ENCODE measurements around the gene APRT.

The APRT gene

GRCh38 chr16:88853325-88853941, 41.7 kb upstream of the APRT start:
- H3K4me3 ChIP-seq (replicated peaks; ENCODE audit: insufficient read depth, low read length): no peak overlapping the region
- peak overlapping the region; percentile 31 for H3K27ac ChIP-seq (replicated peaks)
- no peak for TF ChIP-seq POLR2AphosphoS5 (IDR thresholded peaks at IDR 0.05; ENCODE audit: low read depth)
- no peak for TF ChIP-seq SPI1 (IDR thresholded peaks at IDR 0.05; ENCODE audit: borderline replicate concordance, low read depth)
- TF ChIP-seq, protein P1, sequence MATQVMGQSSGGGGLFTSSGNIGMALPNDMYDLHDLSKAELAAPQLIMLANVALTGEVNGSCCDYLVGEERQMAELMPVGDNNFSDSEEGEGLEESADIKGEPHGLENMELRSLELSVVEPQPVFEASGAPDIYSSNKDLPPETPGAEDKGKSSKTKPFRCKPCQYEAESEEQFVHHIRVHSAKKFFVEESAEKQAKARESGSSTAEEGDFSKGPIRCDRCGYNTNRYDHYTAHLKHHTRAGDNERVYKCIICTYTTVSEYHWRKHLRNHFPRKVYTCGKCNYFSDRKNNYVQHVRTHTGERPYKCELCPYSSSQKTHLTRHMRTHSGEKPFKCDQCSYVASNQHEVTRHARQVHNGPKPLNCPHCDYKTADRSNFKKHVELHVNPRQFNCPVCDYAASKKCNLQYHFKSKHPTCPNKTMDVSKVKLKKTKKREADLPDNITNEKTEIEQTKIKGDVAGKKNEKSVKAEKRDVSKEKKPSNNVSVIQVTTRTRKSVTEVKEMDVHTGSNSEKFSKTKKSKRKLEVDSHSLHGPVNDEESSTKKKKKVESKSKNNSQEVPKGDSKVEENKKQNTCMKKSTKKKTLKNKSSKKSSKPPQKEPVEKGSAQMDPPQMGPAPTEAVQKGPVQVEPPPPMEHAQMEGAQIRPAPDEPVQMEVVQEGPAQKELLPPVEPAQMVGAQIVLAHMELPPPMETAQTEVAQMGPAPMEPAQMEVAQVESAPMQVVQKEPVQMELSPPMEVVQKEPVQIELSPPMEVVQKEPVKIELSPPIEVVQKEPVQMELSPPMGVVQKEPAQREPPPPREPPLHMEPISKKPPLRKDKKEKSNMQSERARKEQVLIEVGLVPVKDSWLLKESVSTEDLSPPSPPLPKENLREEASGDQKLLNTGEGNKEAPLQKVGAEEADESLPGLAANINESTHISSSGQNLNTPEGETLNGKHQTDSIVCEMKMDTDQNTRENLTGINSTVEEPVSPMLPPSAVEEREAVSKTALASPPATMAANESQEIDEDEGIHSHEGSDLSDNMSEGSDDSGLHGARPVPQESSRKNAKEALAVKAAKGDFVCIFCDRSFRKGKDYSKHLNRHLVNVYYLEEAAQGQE (IDR thresholded peaks at IDR 0.05; ENCODE audit: insufficient replicate concordance, low read depth): no peak
- no peak for TF ChIP-seq GABPA (IDR thresholded peaks at IDR 0.05; ENCODE audit: low read depth)
- TF ChIP-seq, protein P2, sequence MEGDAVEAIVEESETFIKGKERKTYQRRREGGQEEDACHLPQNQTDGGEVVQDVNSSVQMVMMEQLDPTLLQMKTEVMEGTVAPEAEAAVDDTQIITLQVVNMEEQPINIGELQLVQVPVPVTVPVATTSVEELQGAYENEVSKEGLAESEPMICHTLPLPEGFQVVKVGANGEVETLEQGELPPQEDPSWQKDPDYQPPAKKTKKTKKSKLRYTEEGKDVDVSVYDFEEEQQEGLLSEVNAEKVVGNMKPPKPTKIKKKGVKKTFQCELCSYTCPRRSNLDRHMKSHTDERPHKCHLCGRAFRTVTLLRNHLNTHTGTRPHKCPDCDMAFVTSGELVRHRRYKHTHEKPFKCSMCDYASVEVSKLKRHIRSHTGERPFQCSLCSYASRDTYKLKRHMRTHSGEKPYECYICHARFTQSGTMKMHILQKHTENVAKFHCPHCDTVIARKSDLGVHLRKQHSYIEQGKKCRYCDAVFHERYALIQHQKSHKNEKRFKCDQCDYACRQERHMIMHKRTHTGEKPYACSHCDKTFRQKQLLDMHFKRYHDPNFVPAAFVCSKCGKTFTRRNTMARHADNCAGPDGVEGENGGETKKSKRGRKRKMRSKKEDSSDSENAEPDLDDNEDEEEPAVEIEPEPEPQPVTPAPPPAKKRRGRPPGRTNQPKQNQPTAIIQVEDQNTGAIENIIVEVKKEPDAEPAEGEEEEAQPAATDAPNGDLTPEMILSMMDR (IDR thresholded peaks at IDR 0.05; ENCODE audit: insufficient read depth, low read length): no peak
- no peaks in the 10 kb centered on the region for H3K27me3 ChIP-seq (ENCODE audit: insufficient read depth, poor library complexity, severe bottlenecking)
- peak in 1 of 2 experiments; percentile 25 for DNase-seq (ENCODE audit: low read depth in 1 of 2, low spot score in 1 of 2)

- TF ChIP-seq POLR2AphosphoS5 (IDR thresholded peaks at IDR 0.05; ENCODE audit: low read depth): no peak
- no peak for TF ChIP-seq SPI1 (IDR thresholded peaks at IDR 0.05; ENCODE audit: borderline replicate concordance, low read depth)
- TF ChIP-seq, protein P2 (IDR thresholded peaks at IDR 0.05; ENCODE audit: insufficient read depth, low read length): no peak
- TF ChIP-seq GABPA (IDR thresholded peaks at IDR 0.05; ENCODE audit: low read depth): no peak
- TF ChIP-seq, protein P1 (IDR thresholded peaks at IDR 0.05; ENCODE audit: insufficient replicate concordance, low read depth): no peak
- Histone ChIP-seq H3K27me3 (ENCODE audit: insufficient read depth, poor library complexity, severe bottlenecking) (no peaks in the 10 kb centered on the region), H3K27ac (replicated peaks) (no peak overlapping the region), H3K4me3 (replicated peaks; ENCODE audit: insufficient read depth, low read length) (no peak overlapping the region)
- no peak for DNase-seq (ENCODE audit: low read depth in 1 of 2, low spot score in 1 of 2)
Measured at GRCh38 chr16:88851616-88852015, 39.9 kb upstream of the APRT start.

GRCh38 chr16:88850531-88851199, 38.9 kb upstream of the APRT start:
- Histone ChIP-seq H3K27ac (replicated peaks) (no peak overlapping the region), H3K4me3 (replicated peaks; ENCODE audit: insufficient read depth, low read length) (no peak overlapping the region), H3K27me3 (ENCODE audit: insufficient read depth, poor library complexity, severe bottlenecking) (no peaks in the 10 kb centered on the region)
- TF ChIP-seq SPI1 (IDR thresholded peaks at IDR 0.05; ENCODE audit: borderline replicate concordance, low read depth) (no peak), GABPA (IDR thresholded peaks at IDR 0.05; ENCODE audit: low read depth) (no peak), POLR2AphosphoS5 (IDR thresholded peaks at IDR 0.05; ENCODE audit: low read depth) (no peak)
- TF ChIP-seq, protein P1 (IDR thresholded peaks at IDR 0.05; ENCODE audit: insufficient replicate concordance, low read depth): no peak
- TF ChIP-seq, protein P2 (IDR thresholded peaks at IDR 0.05; ENCODE audit: insufficient read depth, low read length): no peak
- DNase-seq (ENCODE audit: low read depth in 1 of 2, low spot score in 1 of 2): no peak
